Naive B cell (primary cell): Measurements from ENCODE around the gene ILF2. TPM values are rescaled to one million over a fixed set of nuclear protein-coding genes. Genes with fewer than 3 reads are reported as not detected.

Experiments used
- ATAC-seq, 2 donors: fragments of 150-1000 bp; cut with Tn5 transposase; 2 replicates each; pipeline ENCODE4 v1.10.0; 2021; ENCODE audit warnings: low read depth in 2 of 2, mild to moderate bottlenecking in 2 of 2, moderate library complexity in 2 of 2
- DNase-seq: peaks from one replicate; pipeline ENCODE4 v3.0.0; 2022
- H3K27ac Mint-ChIP-seq, 6 donors: one replicate each; pipeline ENCODE4 v1.8.0; 2020 to 2022; ENCODE audit warnings: mild to moderate bottlenecking in 6 of 6, mixed read lengths in 6 of 6, moderate library complexity in 5 of 6, inconsistent platforms in 2 of 6
- H3K27me3 Mint-ChIP-seq, 3 donors: one replicate each; pipeline ENCODE4 v1.8.0; 2021 to 2022; ENCODE audit warnings: mixed read lengths in 3 of 3, mild to moderate bottlenecking in 1 of 3
- H3K36me3 Mint-ChIP-seq, 2 donors: one replicate each; pipeline ENCODE4 v1.8.0; 2020 to 2022; ENCODE audit warnings: mixed read lengths in 2 of 2, inconsistent platforms in 1 of 2, mild to moderate bottlenecking in 1 of 2
- H3K4me1 Mint-ChIP-seq, 3 donors: one replicate each; pipeline ENCODE4 v1.8.0; 2020 to 2022; ENCODE audit warnings: mixed read lengths in 3 of 3, inconsistent platforms in 1 of 3, mild to moderate bottlenecking in 1 of 3, moderate library complexity in 1 of 3
- H3K4me3 Mint-ChIP-seq, 8 donors: one replicate each; pipeline ENCODE4 v1.8.0; 2020 to 2022; ENCODE audit warnings: mild to moderate bottlenecking in 8 of 8, mixed read lengths in 8 of 8, moderate library complexity in 8 of 8, inconsistent platforms in 2 of 8
- H3K9me3 Mint-ChIP-seq, 7 donors: one replicate each; pipeline ENCODE4 v1.8.0; 2020 to 2022; ENCODE audit warnings: mixed read lengths in 7 of 7, mild to moderate bottlenecking in 5 of 7, inconsistent platforms in 2 of 7, moderate library complexity in 1 of 7
- polyA plus RNA-seq, 6 donors: library from polyadenylated mRNA; unstranded; fragments of 300-500 nt; fragmentation: Illumina TruSeq; gene quantifications; one replicate each; pipeline ENCODE4 v1.2.3, GENCODE V29; 2021; ENCODE audit warnings: low read depth in 6 of 6

ILF2 gene
- polyA plus RNA-seq, 6 donors from 2014 or later = 124 to 202 (median 134) TPM

DNA sequence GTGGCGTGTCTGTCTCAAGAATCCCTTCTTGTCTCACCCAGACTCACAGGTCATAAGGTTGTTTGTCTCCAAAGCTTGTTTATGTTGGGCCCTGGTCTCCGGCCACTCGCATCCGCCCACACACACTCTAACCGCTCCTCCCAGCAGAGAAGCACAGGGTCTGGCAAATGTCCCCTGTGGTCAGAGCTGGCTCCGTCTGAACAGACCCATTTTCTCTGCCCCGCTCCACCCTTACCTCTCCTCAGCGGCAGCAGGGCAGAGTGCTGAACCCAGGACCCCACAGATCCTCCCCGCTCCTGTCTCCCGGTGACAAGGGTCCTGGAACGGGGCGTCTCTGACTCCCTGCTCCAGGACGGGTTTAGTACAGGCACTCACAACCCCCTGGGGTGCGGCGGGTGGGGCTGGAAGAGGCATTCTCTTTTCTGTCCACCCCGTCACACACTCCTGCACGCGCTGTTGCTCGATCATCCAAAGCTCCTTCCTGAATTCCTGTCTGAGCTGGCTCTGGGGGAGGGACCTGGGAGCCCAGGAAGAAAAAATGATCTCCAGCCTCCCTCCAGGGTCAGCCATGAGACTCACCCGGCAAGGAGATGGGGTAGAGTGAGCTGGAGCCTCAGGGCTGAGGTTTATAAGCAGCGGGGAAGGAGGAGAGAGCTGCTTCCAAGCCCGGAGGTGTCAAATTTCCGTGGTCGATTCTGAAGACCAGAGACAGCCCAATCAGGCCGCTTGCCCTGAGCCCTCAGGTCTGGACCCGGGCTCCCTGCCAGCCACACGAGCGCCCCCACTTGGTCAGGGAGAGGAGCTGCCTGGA is 43.7 kb downstream of the ILF2 start, which contains the start of gene S100A13:
Gene S100A13 (minus strand): TSS at position 602 of the 811 bp plus-strand sequence. CDS start 1,033 bp downstream, outside the sequence.
- peak; percentile 37 to 44 for ATAC-seq
- peaks cover 35 to 44% (median 36%) of the 10 kb centered on the region in 3 donors for H3K4me1 Mint-ChIP-seq

DNA sequence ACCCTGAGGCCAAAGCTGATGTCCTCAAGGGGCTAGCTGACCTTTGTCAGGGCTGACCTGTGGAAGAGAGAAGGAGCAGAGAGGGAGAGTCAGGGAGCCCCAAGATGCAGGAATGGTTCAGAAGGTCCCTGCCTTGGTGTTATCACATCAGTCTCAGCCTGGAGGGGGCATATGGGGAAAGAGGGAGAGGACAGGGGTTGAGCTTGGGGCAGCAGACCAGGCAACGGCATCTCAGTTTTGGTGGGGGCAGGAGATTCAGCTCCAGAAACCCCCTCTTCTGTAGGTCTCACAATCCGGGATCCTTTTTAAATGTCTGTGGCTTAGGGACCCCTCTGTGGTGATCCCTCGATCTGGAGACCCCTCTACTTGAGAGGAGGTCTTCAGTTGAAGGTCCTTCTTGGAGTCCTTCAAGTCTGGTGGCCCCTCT is 44.3 kb downstream of the ILF2 start:
- no peaks in the 10 kb centered on the region for H3K27me3 Mint-ChIP-seq
- no peak for ATAC-seq
- H3K9me3 Mint-ChIP-seq = no peaks in the 10 kb centered on the region
- peak overlapping the region in 1 of 6 donors; percentile 72 for H3K27ac Mint-ChIP-seq
- H3K4me1 Mint-ChIP-seq = peaks cover 33 to 44% (median 35%) of the 10 kb centered on the region in 3 donors
- no peak for DNase-seq
- H3K4me3 Mint-ChIP-seq = peak overlapping the region in 4 of 8 donors; percentile 26 to 69 (median 44)
- no peaks in the 10 kb centered on the region for H3K36me3 Mint-ChIP-seq

More for the DNA sequence above, 43.7 kb downstream of the ILF2 start, which contains the start of gene S100A13:
- DNase-seq = no peak
- H3K27me3 Mint-ChIP-seq = no peaks in the 10 kb centered on the region
- no peaks in the 10 kb centered on the region for H3K36me3 Mint-ChIP-seq
- no peaks in the 10 kb centered on the region for H3K9me3 Mint-ChIP-seq
- peak within 1 kb of the TSS in 4 of 6 donors; percentile 33 to 84 (median 71) for H3K27ac Mint-ChIP-seq
- peak within 1 kb of the TSS in 6 of 8 donors; percentile 30 to 80 (median 71) for H3K4me3 Mint-ChIP-seq

DNA sequence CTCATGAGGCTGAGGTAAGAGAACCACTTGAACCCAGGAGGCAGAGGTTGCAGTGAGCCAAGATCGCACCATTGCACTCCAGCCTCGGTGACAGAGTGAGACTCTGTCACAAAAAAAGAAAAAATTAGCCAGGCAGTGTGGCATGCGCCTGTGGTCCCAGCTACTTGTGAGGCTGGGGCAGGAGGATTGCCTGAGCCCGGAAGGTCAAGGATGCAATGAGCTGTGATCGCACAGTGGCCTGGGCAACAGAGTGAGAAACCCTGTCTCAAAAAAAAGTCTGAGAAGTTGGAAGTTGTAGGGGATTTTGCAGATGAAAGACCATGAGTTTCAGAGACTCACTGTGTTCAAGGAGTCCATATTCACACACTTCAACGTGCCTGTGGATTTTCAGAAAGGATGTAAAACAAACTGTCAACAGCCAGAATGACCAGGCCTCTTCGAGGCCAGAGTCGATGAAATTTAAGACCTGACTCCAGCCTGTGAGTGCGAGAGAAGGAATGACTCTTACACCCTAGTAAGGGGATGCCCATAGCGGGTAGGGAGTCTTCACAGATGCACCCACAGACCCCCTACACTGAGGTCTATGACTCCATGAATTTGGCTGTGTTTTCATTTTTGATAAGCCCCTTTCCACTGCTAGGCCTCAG is 45.7 kb downstream of the ILF2 start:
- H3K9me3 Mint-ChIP-seq = no peaks in the 10 kb centered on the region
- H3K4me1 Mint-ChIP-seq = peaks cover 33 to 44% (median 35%) of the 10 kb centered on the region in 3 donors
- H3K27me3 Mint-ChIP-seq = no peaks in the 10 kb centered on the region

DNA sequence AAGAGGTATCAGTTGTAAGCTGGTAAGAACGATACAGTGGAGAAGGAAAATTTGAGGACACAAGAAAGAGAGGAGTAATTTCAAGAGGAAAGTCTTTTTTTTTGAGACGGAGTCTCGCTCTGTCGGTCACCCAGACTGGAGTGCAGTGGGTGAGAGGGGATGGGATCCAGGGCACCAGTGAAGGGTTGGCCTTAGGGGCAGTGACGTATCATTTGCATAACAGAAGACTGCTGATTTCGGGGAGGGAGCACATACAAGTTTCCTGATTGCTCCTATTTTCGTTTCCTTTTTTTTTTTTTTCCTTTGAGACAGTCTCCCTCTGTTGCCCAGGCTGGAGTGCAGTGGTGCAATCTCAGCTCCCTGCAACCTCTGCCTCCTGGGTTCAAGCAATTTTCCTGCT is 47.7 kb downstream of the ILF2 start:
- H3K27me3 Mint-ChIP-seq = no peaks in the 10 kb centered on the region
- no peaks in the 10 kb centered on the region for H3K36me3 Mint-ChIP-seq
- H3K27ac Mint-ChIP-seq = no peak overlapping the region
- peaks cover 19 to 28% (median 24%) of the 10 kb centered on the region in 3 donors for H3K4me1 Mint-ChIP-seq
- H3K9me3 Mint-ChIP-seq = peaks cover 0 to 2% (median 0%) of the 10 kb centered on the region in 7 donors
- ATAC-seq (no peak), DNase-seq (no peak)
- peak overlapping the region in 1 of 8 donors; percentile 50 for H3K4me3 Mint-ChIP-seq

More for the DNA sequence above, 45.7 kb downstream of the ILF2 start:
- ATAC-seq = no peak
- no peaks in the 10 kb centered on the region for H3K36me3 Mint-ChIP-seq
- H3K27ac Mint-ChIP-seq = peak overlapping the region in 1 of 6 donors; percentile 66
- DNase-seq = no peak
- H3K4me3 Mint-ChIP-seq = no peak overlapping the region

DNA sequence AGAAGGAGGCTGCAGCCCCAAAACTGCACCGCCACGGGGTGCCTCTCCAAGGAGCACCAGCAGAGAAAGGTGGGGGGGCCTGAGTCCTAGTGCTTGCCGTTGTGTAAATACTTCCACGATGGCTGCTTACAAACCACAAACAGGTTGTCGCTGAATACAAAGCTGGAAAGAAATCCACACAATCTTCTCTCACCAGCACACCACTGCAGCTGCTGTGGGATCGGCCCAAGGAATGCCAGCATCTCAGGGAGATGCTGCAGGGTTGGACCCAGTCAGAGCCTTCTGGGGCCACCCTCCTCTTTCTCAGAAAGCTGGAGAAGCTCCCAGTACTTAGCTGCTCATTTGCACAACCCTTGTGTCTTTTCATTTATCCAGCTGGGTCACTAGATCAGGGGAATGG is 51.6 kb downstream of the ILF2 start:
- DNase-seq = no peak
- ATAC-seq = no peak
- Mint-ChIP-seq H3K4me3 (peak overlapping the region in 1 of 8 donors; percentile 0), H3K4me1 (peaks cover 5 to 15% (median 6%) of the 10 kb centered on the region in 3 donors), H3K9me3 (peaks cover 0 to 2% (median 0%) of the 10 kb centered on the region in 7 donors), H3K27me3 (no peaks in the 10 kb centered on the region), H3K36me3 (no peaks in the 10 kb centered on the region), H3K27ac (no peak overlapping the region)

DNA sequence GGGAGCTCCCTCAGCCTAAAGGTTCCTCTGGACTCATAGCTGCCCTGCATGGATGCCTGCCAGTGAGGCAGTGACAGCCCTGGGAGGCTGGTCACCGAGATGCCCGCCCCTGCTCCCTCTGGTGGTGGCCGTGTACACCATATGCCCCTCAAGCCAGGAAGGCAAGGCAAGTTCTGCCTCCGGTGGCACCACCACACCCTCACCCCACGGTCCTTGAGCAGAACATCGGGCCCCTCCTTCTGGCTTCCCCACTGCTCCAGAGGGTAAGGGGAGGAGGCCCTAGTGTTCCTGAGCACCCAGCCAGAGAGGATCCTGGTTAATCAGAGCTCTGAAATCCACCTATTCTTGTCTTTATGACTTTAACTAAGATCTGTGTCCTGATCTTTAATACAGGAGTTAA is 53.1 kb downstream of the ILF2 start:
- Mint-ChIP-seq H3K27me3 (no peaks in the 10 kb centered on the region), H3K27ac (peak overlapping the region in 1 of 6 donors; percentile 49), H3K4me3 (peak overlapping the region in 2 of 8 donors; percentile 37 to 49), H3K36me3 (no peaks in the 10 kb centered on the region), H3K9me3 (peaks cover 0 to 2% (median 0%) of the 10 kb centered on the region in 7 donors), H3K4me1 (peaks cover 0 to 11% (median 0%) of the 10 kb centered on the region in 3 donors)
- DNase-seq (no peak), ATAC-seq (peak; percentile 93 to 95)

DNA sequence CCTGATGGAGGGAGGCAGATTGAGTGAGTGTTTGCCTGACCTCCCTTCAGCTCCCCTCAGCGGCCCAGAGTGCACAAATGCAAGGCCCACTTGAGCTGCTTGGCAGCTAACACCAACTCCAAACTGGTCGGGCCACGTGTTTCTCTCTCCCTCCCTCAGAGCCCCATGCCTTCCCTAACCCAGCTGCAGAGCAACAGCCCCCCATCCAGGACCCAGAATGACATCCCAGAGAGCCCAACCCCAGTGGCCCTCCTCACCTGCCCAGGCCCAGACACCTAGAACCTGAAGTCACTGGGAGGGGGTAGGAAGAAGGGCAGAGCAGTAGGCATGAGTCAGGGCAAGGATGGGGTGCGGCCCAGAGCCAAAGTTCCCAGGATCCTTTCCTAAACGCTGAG is 53.9 kb downstream of the ILF2 start:
- peaks cover 0 to 11% (median 0%) of the 10 kb centered on the region in 3 donors for H3K4me1 Mint-ChIP-seq
- no peaks in the 10 kb centered on the region for H3K36me3 Mint-ChIP-seq
- H3K27ac Mint-ChIP-seq = peak overlapping the region in 3 of 6 donors; percentile 69 to 91 (median 82)
- H3K4me3 Mint-ChIP-seq = no peak overlapping the region
- DNase-seq = no peak
- H3K9me3 Mint-ChIP-seq = peaks cover 0 to 2% (median 0%) of the 10 kb centered on the region in 7 donors
- no peaks in the 10 kb centered on the region for H3K27me3 Mint-ChIP-seq
- ATAC-seq = no peak

DNA sequence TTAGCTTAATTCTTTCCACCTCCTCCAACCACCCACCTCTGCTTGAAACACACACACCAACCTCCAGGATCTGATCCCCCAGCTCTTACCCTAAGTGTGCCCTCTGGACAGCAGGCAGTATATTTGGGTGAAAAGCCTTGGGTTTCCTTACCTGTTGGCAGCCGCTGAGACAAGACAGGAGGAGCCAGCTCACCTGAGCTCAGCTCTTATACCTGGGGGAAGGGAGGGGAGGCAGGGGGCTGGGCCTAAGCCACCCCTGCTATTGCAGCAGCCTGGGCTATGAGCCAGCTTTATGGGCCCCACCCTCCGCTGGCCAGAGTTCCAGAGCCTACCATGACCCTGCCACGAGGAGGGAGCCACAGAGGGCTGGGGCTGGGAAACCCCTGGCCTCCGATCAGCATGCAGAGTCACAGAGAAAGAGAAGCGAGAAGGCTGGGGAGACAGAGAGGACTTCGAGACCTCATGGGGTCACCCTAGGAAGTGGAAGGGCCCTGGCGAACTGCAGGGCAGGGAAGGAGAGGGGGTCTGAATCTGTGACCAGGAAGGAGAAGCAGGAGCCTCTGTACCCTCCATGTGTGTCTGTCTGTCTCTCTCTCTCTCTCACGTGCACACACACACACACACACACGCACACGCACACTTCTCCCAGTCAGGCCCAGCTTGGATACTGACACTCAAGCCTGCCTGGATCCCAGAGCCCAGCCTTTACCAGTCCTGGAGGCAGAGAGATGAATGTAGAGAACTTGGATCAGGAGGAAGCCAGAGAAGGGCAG is 54.5 kb downstream of the ILF2 start, which contains the start of gene S100A14:
Gene S100A14 (minus strand): TSS at position 182 of the 773 bp plus-strand sequence. CDS start 467 bp downstream, outside the sequence.
- Mint-ChIP-seq H3K27me3 (no peaks in the 10 kb centered on the region), H3K4me3 (no peak within 1 kb of the TSS), H3K36me3 (no peaks in the 10 kb centered on the region), H3K9me3 (peaks cover 0 to 2% (median 0%) of the 10 kb centered on the region in 7 donors), H3K27ac (peak within 1 kb of the TSS in 3 of 6 donors; percentile 69 to 91 (median 82)), H3K4me1 (peaks cover 0 to 11% (median 0%) of the 10 kb centered on the region in 3 donors)
- DNase-seq (no peak), ATAC-seq (no peak)

DNA sequence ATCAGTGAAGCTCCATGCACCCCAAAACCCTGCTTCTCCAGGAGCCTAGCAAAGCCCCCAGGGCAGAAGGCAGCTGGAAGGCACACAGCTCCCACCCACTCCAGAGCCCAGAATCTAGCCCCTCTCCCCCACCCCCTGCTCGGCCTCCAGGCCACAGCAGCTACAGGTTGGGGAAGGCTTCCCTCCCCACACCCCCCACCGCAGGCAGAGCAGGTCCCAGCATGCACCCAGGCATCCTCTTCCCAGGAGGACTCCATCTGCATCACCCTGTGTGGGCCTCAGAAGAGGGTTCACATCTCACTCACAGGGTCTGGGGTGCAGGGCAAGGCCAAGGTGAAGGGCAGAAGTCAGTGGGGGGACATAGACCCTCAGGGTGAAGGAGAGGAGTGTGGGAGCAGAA is 55.4 kb downstream of the ILF2 start:
- Mint-ChIP-seq H3K9me3 (peaks cover 0 to 2% (median 0%) of the 10 kb centered on the region in 7 donors), H3K4me3 (no peak overlapping the region), H3K4me1 (peaks cover 0 to 11% (median 0%) of the 10 kb centered on the region in 3 donors), H3K27ac (no peak overlapping the region), H3K27me3 (no peaks in the 10 kb centered on the region), H3K36me3 (no peaks in the 10 kb centered on the region)
- ATAC-seq (no peak), DNase-seq (no peak)

DNA sequence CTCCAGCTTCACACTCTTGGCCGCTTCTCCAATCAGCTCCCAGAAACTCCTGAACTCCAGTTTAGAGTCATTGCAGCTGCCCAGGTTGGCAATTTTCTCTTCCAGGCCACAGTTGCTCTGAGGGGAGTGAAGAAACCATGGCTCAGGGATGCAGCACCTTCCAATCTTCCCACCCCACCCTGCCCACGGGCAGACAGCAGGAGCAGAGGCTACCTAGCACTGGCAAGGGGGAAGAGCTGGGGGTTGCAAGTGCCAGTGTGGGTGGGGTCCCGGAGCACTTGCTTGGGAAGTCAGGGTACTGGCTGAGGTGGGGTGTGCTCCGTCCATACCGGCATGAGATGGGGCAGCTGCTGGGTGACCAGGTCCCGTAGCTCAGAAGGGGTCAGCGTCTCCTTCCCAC is 55.9 kb downstream of the ILF2 start:
- Mint-ChIP-seq H3K9me3 (peaks cover 0 to 2% (median 0%) of the 10 kb centered on the region in 7 donors), H3K4me1 (peaks cover 0 to 11% (median 0%) of the 10 kb centered on the region in 3 donors), H3K36me3 (no peaks in the 10 kb centered on the region), H3K27ac (no peak overlapping the region), H3K4me3 (no peak overlapping the region), H3K27me3 (no peaks in the 10 kb centered on the region)
- DNase-seq = no peak
- no peak for ATAC-seq

DNA sequence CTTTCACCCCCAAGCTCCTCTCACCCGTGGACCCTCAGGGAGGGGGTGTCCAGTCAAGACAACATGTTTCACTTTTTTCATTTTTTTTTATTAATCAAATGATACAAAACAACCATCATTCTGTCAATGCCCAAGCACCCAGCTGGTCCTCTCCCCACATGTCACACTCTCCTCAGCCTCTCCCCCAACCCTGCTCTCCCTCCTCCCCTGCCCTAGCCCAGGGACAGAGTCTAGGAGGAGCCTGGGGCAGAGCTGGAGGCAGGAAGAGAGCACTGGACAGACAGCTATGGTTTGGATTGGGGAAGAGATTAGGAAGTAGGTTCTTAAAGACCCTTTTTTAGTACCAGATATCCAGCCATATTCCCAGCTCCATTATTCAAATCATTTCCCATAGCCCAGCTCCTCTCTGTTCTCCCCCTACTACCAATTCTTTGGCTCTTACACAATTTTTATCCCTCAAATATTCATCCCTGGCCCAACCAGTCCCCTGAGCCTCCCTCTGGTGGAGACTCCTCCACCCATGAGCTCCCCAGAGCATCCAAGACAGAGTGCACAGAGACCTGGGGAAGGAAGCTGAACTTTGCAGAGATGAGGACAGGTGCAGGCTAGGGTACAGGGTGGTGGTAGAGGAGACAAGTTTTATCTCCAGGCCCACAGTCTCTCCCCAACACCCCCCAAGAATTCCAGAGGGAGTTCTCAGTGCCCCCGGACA is 56.4 kb downstream of the ILF2 start:
- peak overlapping the region in 2 of 6 donors; percentile 49 to 78 for H3K27ac Mint-ChIP-seq
- H3K9me3 Mint-ChIP-seq = no peaks in the 10 kb centered on the region
- no peaks in the 10 kb centered on the region for H3K27me3 Mint-ChIP-seq
- no peaks in the 10 kb centered on the region for H3K36me3 Mint-ChIP-seq
- peaks cover 0 to 11% (median 0%) of the 10 kb centered on the region in 3 donors for H3K4me1 Mint-ChIP-seq
- DNase-seq (no peak), ATAC-seq (no peak)
- H3K4me3 Mint-ChIP-seq = no peak overlapping the region

DNA sequence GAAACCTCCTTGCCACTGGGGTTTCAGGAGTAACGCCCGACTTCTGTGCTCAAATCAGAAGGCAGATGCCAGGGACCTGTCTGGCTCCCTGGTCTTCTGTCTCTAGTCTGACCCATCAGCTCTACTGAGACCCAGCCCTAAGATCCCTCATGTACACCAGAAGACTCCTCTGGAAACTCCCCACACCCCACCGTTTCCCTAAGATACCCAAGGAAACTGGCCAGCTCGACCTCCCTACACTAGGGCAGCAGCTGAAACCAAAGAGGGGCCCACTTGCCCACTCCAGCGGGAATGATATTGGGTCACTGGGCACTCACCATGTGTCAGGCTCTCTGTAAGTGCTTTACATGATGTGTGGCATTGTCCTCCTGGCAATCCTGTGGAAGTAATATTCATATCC is 57.4 kb downstream of the ILF2 start:
- no peaks in the 10 kb centered on the region for H3K36me3 Mint-ChIP-seq

More for the DNA sequence above, 57.4 kb downstream of the ILF2 start:
- DNase-seq = no peak
- ATAC-seq = no peak
- Mint-ChIP-seq H3K27ac (no peak overlapping the region), H3K27me3 (no peaks in the 10 kb centered on the region), H3K4me3 (no peak overlapping the region), H3K9me3 (no peaks in the 10 kb centered on the region), H3K4me1 (peaks cover 0 to 11% (median 0%) of the 10 kb centered on the region in 3 donors)
